ENCODE measurements around the gene CPE.

CPE gene

GRCh38 chr4:165516281-165516833 is 137.5 kb downstream of the CPE start:
- DNase-seq = no peak

- DNase-seq = no peak
Observed at GRCh38 chr4:165517216-165517615, 138.4 kb downstream of the CPE start.

GRCh38 chr4:165518024-165518616 is 139.3 kb downstream of the CPE start:
- DNase-seq = no peak

- no peak for DNase-seq
Observed at GRCh38 chr4:165518686-165519085, 139.9 kb downstream of the CPE start.

- no peak for DNase-seq
Observed at GRCh38 chr4:165519591-165519990, 140.8 kb downstream of the CPE start.

GRCh38 chr4:165520086-165520485 is 141.3 kb downstream of the CPE start:
- no peak for DNase-seq

- DNase-seq = no peak
Observed at GRCh38 chr4:165522050-165522449, 143.2 kb downstream of the CPE start.

GRCh38 chr4:165524532-165525190 is 145.9 kb downstream of the CPE start:
- no peak for DNase-seq

GRCh38 chr4:165532976-165533375 is 154.2 kb downstream of the CPE start:
- DNase-seq = no peak

- DNase-seq = no peak
Observed at GRCh38 chr4:165537028-165537648, 158.3 kb downstream of the CPE start.

GRCh38 chr4:165539801-165540200 is 161.0 kb downstream of the CPE start:
- DNase-seq = no peak

GRCh38 chr4:165540206-165540830 is 161.5 kb downstream of the CPE start:
- DNase-seq = no peak

GRCh38 chr4:165541851-165542459 is 163.1 kb downstream of the CPE start:
- no peak for DNase-seq

GRCh38 chr4:165542476-165542875 is 163.7 kb downstream of the CPE start:
- no peak for DNase-seq

Data from 8988T (cell line).